AG09309 (cell line): ENCODE results near the gene THSD7A.

Experiments
- DNase-seq: peaks from one replicate; pipeline ENCODE4 v3.0.0-alpha.2; 2010; ENCODE audit warnings: low read depth
- H3K4me3 ChIP-seq: 2 replicates; pipeline ENCODE4 v1.5.1; 2011; ENCODE audit warnings: mild to moderate bottlenecking, low read depth, low read length, moderate library complexity; ENCODE audit not compliant: control insufficient read depth
- TF ChIP-seq, protein P1 (sequence below): IDR thresholded peaks from 2 replicates; pipeline ENCODE4 v1.5.1; 2011; ENCODE audit warnings: mild to moderate bottlenecking, low read depth, low read length, inconsistent platforms; ENCODE audit not compliant: insufficient read depth, control insufficient read depth; ENCODE audit errors: missing control alignments

Gene THSD7A

DNA sequence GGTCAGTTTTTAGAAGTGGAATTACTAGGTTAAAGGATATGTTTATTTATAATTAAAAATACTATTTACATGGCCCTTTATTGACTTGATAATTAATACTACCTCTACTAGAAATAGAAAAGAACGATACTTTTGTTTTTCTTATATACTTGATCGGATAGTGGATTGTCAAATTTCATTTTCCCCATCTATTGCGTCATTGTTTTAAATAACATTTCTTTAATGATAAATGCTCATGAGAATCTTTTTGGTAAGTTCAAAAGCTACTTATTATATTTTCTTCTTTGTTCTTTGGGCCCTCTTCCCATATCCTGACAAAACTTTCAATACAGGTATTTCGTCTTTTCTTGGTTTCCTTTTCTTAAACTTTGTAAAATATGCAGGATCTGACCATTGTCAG, 465.9 kb downstream of the THSD7A start:
- no peak overlapping the region for H3K4me3 ChIP-seq
- TF ChIP-seq, protein P1, sequence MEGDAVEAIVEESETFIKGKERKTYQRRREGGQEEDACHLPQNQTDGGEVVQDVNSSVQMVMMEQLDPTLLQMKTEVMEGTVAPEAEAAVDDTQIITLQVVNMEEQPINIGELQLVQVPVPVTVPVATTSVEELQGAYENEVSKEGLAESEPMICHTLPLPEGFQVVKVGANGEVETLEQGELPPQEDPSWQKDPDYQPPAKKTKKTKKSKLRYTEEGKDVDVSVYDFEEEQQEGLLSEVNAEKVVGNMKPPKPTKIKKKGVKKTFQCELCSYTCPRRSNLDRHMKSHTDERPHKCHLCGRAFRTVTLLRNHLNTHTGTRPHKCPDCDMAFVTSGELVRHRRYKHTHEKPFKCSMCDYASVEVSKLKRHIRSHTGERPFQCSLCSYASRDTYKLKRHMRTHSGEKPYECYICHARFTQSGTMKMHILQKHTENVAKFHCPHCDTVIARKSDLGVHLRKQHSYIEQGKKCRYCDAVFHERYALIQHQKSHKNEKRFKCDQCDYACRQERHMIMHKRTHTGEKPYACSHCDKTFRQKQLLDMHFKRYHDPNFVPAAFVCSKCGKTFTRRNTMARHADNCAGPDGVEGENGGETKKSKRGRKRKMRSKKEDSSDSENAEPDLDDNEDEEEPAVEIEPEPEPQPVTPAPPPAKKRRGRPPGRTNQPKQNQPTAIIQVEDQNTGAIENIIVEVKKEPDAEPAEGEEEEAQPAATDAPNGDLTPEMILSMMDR = no peak
- DNase-seq = no peak

DNA sequence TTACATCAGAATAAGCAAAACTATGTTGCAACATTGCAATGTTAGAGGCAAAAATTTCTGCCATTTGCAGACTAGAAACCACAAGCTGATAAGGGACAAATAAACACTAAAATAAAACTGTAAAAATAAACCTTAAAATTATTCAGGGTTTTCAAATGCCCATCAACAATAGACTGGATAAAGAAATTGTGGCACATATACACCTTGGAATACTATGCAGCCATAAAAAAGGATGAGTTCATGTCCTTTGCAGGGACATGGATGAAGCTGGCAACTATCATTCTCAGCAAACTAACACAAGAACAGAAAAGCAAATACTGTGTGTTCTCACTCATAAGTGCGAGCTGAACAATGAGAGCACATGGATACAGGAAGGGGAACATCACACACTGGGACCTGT, 473.4 kb downstream of the THSD7A start:
- no peak overlapping the region for H3K4me3 ChIP-seq
- TF ChIP-seq, protein P1 = no peak
- DNase-seq = no peak

DNA sequence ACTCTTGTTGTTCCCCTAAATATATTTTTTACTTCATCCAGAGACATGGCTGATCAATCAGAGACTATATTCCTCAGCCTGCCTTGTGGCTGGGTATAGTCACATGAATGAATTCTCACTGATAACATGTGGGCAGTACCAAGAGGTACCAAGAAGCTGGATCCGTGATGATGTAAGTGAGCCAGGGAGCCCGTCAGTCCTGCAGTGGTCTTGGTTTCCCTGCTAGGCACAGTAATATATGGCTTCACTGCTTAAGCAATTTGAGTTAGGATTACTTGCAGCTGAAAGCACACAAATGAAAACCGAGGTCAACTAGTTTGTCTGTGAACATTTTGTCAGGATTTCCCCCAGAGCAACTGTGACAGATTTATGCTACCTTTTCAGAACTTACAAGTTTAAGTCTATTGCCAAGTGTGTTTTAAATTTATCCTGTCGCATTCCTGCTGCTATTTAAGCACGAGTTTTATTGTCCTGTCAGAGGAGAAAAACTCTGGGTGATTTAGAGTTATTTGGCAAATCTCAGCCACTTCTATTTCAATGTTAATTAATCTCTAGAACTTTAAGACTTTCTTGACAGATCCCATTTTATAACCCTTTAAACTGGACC, 476.5 kb downstream of the THSD7A start:
- no peak overlapping the region for H3K4me3 ChIP-seq
- DNase-seq = no peak
- TF ChIP-seq, protein P1 = no peak

DNA sequence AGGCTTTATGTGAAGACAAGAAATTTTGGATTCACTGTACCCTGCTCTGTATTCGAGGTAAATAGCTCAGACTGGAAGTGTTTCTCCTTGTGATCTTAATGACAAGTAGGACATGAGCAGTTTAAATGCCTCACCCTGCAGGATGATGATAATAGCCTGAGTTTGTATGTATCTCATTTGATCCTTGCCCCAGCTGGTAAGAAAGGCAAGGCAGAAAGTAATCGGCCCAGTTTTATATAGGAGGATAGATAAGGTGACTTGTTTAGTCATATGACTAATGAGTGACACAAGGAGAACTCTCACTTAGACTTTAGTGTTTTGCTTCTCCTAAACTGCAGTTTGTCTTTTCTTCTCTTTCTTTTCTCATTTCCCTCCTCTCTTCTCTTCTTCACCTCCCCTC, 485.7 kb downstream of the THSD7A start:
- TF ChIP-seq, protein P1 = no peak
- H3K4me3 ChIP-seq = no peak overlapping the region
- DNase-seq = no peak

DNA sequence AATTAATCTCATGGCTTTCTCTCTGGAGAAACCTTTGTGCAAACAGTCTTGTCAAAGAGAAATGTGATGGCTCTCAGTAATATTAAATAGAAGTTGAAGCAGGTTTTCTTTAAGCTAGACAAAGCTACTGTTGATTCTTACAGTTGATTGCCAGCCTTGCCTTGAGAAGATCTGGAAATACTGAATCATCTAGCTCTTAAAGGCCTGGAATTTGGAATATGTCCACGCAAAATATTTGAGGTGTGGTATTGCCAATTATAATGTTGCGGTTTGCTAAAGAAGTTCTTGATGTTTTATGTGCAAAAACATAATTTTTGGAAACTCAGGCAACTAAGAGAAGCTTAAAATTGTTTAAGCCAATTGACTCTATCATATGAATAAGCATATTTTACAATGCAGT, 486.4 kb downstream of the THSD7A start:
- no peak for DNase-seq
- TF ChIP-seq, protein P1 = no peak
- H3K4me3 ChIP-seq = no peak overlapping the region

DNA sequence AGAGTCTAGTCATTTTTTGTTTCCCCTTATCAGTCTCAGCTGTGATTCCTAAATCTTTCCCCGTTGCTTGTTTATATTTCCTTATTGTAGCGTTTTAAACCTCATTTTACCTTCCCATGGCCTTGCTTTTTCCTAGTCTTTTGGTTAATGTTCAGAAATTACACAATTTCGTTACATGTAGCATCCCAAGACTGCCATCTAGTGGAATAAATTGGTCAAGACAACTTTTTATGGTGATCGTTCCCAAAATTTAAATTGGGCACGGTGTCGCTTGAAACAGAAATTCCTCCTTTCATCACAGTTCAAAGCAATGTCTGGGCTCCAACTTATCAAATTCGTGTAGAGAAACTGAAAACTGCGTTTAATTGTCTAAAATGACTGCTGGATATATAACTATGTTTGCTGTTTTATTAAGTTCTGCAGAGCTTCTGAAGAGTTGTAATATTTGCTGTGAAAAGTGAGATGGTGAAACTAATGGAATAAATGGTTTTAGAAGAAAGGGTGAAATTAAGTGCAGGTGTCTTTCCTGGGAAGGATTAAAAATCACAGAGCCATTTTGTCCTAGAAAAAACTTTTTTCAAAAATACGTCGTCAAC, 488.1 kb downstream of the THSD7A start:
- no peak overlapping the region for H3K4me3 ChIP-seq
- TF ChIP-seq, protein P1 = peak; percentile 63
- no peak for DNase-seq
